Stimulated activated CD8-positive, alpha-beta memory T cell treated with anti-CD3 and anti-CD28 coated beads, Interleukin-12 subunit alpha, Interleukin-12 subunit beta, amount 100 ng/mL, for 4 hours (primary cell): ENCODE measurements around the gene KCNIP4.

Source experiments
- DNase-seq: peaks from one replicate; pipeline ENCODE4 v3.0.0-alpha.2; 2020; ENCODE audit warnings: low read depth

Gene KCNIP4

DNA sequence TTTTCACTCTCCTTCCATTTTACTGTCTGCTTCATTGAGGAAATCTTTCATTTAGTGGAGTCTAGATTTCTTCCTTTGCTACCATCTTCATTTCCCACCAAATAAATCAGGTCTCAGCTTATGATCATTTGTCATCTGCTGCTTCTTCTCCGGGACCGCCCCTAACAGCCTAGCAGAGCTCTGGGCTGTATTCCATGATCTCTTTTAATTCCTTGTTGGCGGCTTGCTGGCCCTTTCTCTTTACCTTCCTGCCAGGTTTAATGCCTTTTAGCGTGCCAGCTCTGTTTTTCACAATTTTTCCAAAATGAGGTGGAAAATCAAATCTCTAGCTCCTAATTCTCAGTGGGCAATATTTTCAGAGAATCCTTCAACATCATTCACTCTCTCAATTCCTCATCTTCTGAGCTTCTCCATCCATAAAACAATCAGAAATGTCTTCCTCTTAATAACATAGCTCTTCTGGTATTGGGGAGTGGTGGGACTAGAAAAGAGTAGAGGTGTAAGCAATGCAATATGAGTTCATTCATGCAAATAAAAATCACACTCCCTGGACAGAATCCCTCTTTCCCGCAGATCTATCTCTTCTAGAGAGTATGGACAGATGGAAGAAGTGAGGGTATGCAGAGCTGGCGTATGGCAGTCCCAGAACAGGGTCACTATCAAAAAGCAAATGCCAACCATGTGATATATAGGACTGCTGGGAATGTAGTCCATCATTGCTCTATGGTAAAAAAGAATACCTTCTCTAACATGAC is 491.3 kb downstream of the KCNIP4 start:
- DNase-seq = no peak

DNA sequence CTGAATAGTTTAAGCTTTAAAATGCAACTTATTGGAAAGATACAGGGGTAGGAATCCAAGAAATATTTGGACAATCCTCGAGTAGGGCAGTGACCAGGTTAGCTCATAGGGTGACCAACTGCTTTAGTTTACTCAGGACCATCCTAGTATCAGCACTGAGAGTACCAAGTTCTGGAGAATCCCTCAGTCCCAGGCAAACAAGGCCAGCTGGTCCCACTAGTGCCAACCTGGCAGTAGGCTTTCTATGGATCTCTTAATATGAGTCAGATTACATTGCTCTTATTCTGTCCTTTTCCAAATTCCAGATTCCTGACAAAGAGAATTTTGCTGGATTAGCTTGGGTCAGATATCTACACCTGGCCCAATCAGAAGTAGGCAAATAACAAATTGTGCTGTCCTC is 493.7 kb downstream of the KCNIP4 start:
- no peak for DNase-seq

DNA sequence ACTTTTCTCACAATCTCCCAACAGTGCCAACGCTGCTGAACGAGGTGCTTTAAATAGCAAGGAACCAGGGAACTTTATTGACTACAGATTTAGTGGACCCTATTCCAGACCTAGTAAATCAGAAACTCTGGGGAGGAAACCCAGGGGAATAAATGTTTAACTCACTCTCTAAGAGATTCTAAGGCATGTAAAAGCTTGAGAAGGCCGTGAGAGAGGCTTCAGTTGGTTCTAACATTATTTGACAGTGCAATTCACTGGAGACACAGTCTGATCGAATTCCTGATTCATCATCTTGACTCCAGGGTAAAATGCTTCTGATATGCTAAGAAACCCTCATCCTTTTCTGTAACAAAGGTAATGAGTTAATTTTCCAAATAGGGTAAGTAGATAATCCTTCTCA is 494.4 kb downstream of the KCNIP4 start:
- DNase-seq = no peak

GRCh38 chr4:21452931-21453330 is 495.6 kb downstream of the KCNIP4 start:
- DNase-seq = no peak

- DNase-seq = no peak
Measured at GRCh38 chr4:21451032-21451431, 497.5 kb downstream of the KCNIP4 start.

DNA sequence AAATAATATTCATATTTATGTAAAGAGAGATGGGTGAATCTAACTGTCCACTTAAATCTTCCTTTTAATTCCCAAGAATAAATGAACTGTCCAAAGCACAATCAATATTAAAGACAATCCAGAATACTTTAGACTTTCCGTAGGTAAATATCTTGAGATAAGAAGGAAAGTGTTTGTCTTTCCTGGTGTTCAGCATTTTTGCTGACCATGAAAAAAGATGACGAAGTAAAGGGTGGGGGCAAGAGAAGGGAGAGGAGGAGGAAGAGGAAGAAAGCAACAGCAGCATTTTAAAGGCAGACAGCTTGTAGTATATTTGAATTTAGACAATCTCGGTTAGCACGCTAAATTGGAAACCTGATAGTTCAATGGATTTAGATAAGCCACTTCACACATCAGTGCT is 498.2 kb downstream of the KCNIP4 start:
- no peak for DNase-seq

DNA sequence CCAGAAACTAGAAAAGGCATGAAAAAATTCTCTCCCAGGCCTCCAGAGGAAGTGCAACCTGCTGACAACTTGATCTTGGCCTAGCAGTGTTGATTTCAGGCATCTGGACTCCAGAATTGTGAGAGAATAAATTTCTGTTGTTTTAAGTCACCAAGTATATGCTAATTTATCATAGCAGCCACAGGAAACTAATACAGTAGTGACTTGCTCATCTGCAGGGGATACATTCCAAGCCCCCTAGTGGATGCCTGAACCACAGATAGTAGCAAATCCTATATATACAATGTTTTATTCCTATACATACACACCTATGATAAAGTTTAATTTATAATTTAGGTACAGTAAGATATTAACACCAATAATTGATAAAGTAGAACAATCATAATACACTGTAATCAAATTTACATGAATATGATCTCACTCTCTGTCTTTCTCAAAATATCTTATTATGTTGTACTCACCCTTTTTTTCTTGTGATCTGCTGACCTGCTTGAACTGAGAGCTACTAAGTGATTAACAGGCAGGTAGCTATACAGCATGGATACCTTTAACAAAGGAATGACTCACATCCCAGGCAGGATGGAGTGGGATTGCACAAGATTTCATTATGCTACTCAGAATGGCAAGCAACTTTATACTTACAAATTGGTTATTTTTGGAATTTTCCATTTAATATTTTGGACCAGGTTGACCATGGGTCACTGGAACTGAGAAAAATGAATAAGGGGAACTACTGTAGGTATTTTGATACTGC is 501.1 kb downstream of the KCNIP4 start:
- no peak for DNase-seq

GRCh38 chr4:21420166-21420565 is 528.4 kb downstream of the KCNIP4 start:
- no peak for DNase-seq

GRCh38 chr4:21415728-21416127 is 532.8 kb downstream of the KCNIP4 start:
- no peak for DNase-seq

DNA sequence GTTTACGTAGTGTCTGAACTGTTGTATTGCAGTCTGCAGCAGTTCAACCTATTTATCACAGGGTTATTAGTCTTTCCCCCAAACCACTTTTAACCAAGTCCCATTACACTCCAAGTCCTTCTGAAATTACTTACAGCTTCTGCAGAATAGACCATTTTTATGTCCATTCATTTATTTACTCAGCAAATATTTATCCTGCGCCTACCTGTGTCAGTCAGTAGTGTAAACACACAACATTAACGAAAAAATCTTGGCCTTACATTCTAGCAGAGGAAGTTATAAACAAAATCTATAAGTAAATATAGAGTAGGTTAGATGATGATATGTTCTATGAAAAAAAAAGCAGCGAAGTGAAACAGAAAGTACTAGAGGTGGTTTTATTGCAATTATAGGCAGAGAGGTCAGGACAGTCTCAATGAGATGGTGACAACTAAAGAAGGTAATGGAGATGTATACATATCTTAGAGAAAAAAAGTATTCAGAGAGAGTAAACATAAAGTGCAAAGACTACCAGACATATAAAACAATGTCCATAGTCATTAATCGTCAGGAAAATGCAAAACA is 534.7 kb downstream of the KCNIP4 start:
- DNase-seq = no peak

GRCh38 chr4:21411086-21411485 is 537.5 kb downstream of the KCNIP4 start:
- no peak for DNase-seq

GRCh38 chr4:21410372-21410771 is 538.2 kb downstream of the KCNIP4 start:
- DNase-seq = no peak

GRCh38 chr4:21387683-21388082 is 560.9 kb downstream of the KCNIP4 start:
- DNase-seq = no peak

- no peak for DNase-seq
Measured at GRCh38 chr4:21386166-21386780, 562.3 kb downstream of the KCNIP4 start.

DNA sequence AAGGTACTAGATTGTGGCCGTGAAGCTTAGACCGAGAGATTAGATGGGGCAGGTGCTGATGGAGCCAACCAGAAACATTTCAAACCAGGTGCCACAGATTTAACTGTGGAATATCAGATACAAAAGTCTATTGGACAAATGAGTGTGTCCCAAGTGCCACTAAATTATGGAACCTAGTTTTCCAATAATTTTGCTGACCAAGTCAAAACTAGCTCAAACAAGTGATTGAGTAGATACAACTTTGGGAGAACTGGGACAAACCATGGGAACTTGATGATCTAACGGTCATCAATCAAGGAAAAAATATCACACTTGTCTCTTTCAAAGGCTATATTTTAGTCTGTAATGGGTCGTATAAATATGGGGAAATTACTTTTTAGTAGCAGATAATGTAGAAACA is 562.9 kb downstream of the KCNIP4 start:
- DNase-seq = no peak

GRCh38 chr4:21384609-21385008 is 564.0 kb downstream of the KCNIP4 start:
- DNase-seq = no peak

GRCh38 chr4:21380861-21381260 is 567.7 kb downstream of the KCNIP4 start:
- no peak for DNase-seq

GRCh38 chr4:21377046-21377445 is 571.5 kb downstream of the KCNIP4 start:
- DNase-seq = no peak

DNA sequence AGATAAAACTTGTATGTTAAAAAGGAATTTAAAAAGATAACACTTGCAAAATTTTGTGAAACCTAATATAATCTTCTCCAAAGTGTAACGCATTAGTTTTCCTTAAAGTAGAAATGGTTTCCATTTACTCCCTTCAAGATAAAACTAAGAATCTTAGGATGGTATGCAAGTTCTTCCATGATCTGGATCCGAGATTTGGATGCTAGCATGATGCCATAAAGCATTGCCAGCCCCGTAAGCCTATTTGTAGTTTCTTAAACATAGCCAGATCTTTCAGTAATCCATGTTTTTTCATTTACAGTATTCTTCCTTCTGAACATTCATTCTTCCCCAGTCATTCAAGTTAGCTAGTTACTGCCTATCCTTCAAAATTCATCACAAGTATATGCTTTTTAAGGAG is 572.4 kb downstream of the KCNIP4 start:
- no peak for DNase-seq

DNA sequence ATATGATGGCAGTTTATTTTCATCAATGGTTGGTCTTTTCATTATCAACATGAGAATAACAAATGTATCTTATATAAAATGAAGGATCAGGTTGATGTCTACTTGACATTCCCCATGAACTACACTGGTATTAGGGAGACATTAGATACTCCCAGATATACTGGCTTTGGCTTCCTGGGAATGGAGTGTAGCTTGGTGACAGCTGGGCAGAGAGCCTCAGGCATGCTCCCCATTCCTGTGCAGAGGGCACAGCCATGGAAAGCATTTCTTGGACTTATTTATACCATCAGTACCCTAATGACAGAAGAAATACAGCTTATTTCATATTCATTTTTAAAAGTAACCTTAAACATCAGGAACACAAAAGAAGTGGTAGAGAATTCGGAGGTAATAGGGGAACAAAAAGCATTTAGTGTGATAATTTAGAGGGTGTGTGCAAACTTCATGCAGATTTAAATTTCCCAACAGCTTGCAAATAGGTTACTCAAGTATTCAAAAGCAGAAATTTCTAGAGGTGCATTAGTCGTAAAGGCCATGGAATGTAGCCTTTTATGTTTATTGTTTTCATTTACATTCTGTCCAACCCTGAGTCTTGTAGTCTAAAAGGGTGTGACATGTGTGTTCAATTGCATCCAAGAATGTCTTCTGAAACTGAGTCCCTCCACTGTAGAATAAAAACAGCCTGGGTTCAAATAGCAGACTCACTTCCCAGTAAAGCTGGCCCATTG is 573.8 kb downstream of the KCNIP4 start:
- no peak for DNase-seq

- no peak for DNase-seq
Measured at GRCh38 chr4:21367567-21367966, 581.0 kb downstream of the KCNIP4 start.

DNA sequence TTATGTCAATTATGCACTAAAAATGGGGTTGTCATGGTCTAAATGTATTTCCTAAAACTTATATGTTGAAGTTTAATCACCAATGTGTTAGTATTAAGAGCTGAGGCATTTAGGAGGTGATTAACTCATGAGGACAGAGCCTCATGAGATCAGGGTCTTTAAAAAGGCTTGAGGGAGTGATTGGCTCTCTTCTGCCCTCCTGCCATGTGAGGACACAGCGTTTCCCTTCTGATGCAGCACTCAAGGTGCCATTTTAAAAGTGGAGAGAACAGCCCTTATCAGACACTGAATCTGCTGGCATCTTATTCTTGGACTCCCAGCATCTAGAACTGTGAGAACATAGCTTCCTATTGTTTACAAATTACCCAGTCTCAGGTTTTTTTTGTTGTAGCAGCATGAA is 581.7 kb downstream of the KCNIP4 start:
- DNase-seq = no peak
